GM18873 (cell line): ENCODE results near the gene CRADD.

ENCODE experiments used
- ATAC-seq: cut with Tn5 transposase; IDR thresholded peaks from one replicate; pipeline ENCODE4 v1.9.1; 2021; ENCODE audit warnings: mild to moderate bottlenecking, moderate library complexity, moderate number of reproducible peaks; ENCODE audit not compliant: unreplicated experiment, low FRiP score

CRADD gene

DNA sequence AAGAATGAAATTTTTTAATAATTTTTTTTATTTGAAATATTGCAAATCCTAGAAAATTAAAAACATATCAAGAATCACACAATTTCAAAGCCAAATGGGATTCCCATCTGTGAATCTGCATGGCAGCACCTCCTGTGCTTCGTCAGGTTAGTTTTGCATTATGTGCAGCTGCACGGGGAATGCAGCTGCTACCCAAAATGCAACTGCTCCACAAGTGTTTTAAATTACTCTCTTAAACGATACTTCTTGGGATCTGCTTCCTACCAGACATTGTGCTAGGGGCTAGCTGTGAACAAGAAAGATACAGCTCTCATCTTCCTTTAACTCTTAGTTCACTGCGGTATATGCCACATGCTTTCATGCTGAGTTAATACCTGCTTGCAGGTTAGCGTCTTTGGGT is 154.2 kb downstream of the CRADD start:
- ATAC-seq = no peak

- no peak for ATAC-seq
Measured at GRCh38 chr12:93832131-93832530, 155.0 kb downstream of the CRADD start.

DNA sequence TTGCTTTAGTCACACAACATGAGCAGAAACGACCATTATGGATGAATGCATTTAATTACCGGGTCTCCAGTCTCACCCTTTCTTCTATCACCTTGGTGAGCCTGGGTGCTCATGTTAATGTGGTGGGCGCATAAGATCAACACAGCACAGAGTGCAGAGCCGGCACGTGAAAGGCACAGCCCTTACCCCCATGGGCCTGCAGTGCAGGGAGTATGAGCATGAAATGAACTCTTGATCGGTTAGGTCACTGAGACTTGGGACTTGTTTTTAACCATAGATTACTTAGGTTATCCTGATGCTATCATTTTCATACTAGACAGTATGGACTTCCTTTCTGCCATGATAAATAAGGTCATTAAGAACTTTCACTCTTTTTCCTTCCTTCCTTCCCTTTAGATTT is 156.8 kb downstream of the CRADD start:
- no peak for ATAC-seq

- no peak for ATAC-seq
Measured at GRCh38 chr12:93836620-93837260, 159.6 kb downstream of the CRADD start.

GRCh38 chr12:93838193-93838592 is 161.0 kb downstream of the CRADD start:
- no peak for ATAC-seq

- no peak for ATAC-seq
Measured at GRCh38 chr12:93839064-93839463, 161.9 kb downstream of the CRADD start.

GRCh38 chr12:93841671-93842070 is 164.5 kb downstream of the CRADD start:
- no peak for ATAC-seq

GRCh38 chr12:93844164-93844784 is 167.1 kb downstream of the CRADD start:
- no peak for ATAC-seq

GRCh38 chr12:93846936-93847516 is 169.9 kb downstream of the CRADD start:
- ATAC-seq = no peak

- peak; percentile 83 for ATAC-seq
Measured at GRCh38 chr12:93847517-93848474, 170.6 kb downstream of the CRADD start.

DNA sequence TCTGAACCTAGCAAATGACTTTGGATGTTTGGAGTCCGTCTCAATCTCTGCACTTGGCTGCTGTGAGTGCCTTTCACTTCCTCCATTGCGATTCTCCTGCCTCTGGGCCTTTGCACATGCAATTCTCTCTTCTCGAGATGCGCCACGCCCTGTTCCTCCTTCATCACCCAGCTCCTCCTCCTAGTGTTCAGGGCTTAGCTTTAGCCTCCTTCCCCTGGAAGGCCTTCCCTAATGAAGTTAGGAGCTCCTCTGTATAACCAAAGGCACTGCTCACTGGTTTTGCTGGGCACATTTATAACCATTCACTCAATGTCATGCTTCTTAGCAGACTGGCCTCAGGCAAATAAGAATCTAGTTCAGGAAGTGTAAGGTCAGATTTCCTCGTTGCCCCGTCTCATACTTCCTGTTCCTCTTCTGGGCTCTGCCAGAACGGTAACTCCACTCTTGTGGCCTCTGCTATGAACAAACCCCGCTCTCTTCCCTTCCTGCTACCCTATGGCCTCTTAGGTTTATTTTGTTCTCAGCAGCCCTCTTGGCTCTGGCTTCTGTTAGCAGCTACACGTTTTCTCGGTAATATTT is 171.4 kb downstream of the CRADD start:
- ATAC-seq = no peak

DNA sequence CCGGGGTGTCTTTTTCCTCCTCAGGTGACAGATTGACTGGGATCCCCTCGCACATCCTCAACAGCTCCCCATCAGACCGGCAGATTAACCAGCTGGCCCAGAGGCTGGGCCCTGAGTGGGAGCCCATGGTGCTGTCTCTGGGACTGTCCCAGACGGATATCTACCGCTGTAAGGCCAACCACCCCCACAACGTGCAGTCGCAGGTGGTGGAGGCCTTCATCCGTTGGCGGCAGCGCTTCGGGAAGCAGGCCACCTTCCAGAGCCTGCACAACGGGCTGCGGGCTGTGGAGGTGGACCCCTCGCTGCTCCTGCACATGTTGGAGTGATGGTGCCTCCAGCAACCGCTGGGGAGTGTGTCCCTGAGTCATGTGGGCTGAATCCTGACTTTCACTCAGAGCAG is 172.8 kb downstream of the CRADD start:
- no peak for ATAC-seq

DNA sequence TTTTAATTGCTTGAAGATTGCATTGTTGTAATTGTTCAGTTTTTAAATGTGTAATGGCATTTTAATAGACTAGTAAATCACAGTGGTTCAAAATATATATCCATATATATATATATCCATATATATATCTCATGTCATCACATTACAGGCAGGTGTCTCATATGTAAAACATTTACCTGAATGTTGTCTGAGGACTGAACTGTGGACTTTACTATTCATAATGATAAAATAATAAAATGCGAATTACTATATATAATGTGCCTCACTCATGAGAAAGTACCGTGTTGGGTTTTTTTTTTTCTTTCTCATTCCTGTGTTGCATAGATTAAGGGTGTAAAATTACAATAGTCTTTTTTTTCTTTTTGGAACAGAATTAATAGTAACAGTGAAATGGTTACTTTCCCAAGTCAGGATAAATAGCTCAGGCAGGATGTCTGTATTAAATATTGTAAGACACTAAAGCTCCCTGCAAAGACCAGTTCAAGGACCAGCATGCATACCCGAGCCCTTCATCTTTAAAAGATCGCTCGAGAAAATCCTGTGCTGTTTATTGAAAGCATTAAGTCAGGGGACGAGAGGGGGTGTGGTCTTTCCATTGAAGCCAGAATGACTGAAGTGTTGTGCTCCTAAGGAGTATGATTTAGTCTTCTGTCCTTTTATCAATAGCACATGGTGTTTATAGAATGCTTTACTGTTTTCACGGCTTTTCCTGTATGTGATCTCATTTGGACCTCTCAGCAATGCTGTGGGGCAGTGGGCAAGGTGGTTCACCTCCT is 173.5 kb downstream of the CRADD start:
- no peak for ATAC-seq

DNA sequence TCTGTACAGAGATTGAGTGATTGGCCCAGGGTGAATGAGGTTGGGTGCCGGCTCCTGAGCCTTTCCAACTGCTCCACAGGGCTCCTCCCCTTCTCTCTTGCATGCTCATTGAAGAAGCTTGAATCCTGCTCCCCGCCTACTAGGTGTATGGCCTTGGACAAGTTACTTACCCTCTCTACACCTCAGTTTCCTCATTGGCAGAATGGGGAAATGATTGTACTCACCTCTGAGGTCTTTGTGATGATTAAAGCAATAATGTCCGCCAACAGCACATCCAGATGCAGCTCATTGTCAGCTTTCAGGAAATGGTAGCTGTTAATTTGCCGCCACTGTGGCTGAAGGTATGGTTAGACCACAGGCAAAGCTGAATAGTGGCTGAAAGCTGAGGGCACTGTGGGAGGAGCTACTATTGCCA is 174.1 kb downstream of the CRADD start:
- ATAC-seq = peak; percentile 31

GRCh38 chr12:93852173-93852591 is 175.0 kb downstream of the CRADD start:
- no peak for ATAC-seq

- no peak for ATAC-seq
Measured at GRCh38 chr12:93853698-93854478, 176.7 kb downstream of the CRADD start.

DNA sequence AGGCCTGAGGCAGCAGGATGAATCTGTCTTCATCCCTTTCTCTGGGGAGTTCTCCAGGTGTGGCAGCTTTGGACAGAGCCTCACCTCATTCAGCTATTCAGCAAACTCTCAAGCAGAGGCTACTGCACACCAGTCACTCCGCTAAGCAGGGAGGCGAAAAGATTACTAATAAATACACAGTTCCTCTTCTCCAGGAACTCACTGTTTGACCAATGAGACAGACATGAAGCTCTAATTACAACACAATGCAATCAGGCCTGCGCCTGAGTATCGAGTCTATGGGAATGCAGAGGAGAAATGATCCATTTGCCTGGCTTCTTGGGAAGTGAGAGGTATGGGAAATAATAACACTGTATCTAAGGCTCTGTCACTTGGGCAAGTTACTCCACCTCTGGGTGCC is 178.1 kb downstream of the CRADD start:
- ATAC-seq = peak; percentile 45

DNA sequence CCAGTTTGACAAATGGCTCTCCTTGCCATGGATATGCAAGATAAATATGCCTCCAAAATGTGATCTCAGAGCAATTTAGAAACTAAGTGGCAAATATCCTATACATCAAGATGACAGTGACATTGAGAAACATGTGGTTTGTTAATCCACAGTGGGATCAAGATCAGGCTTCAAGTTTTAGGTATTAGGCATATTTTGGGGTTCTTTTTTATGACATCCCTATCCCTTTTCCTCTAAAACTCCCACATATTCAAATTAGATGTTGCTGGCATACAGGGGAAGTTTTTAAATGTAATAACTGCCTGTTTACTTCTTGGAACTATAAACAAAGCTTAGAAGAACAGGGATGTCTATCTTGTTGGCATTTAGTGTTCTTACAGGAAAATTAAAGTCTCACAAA is 179.4 kb downstream of the CRADD start:
- no peak for ATAC-seq
